ENCODE results near the gene SLC25A12. TPM values are rescaled to one million over a fixed set of nuclear protein-coding genes. Genes with fewer than 3 reads are reported as not detected.

SLC25A12 gene
- total and polyA plus RNA-seq, 2 experiments from 2014 or later = 15.1 to 17.6 TPM

GRCh38 chr2:171742760-171743159 is 151.3 kb downstream of the SLC25A12 start:
- Histone ChIP-seq H3K9me2 (ENCODE audit: insufficient read depth) (no peaks in the 10 kb centered on the region), H3K27ac (no peak overlapping the region), H3K4me1 (ENCODE audit: insufficient read depth) (peaks cover 12% of the 10 kb centered on the region; the same call in 1 of the 2 replicates), H3K27me3 (replicated peaks; ENCODE audit: insufficient read depth) (no peaks in the 10 kb centered on the region), H3K9ac (no peak overlapping the region), H3K4me2 (ENCODE audit: unreplicated experiment) (no peak overlapping the region), H4K20me1 (ENCODE audit: insufficient read depth) (no peaks in the 10 kb centered on the region), H3K36me3 (ENCODE audit: low read depth) (peaks cover 53% of the 10 kb centered on the region), H3K79me2 (ENCODE audit: insufficient read depth) (no peaks in the 10 kb centered on the region), H3K4me3 (no peak overlapping the region), H3K9me3 (ENCODE audit: low read depth) (no peaks in the 10 kb centered on the region), H3F3A (ENCODE audit: insufficient read depth) (peaks cover 19% of the 10 kb centered on the region), H2AFZ (no peak overlapping the region)
- 54 to 69% methylated on average over 1 of the region's 1 CpG for WGBS, 2 experiments (ENCODE audit: low coverage in 1 of 2, low lambda C conversion rate in 2 of 2, missing lambda C conversion rate in 2 of 2)
- DNase-seq = no peak
- in situ Hi-C loops (cut with MboI) = no loop called here
- no peak for TF ChIP-seq EZH2phosphoT487 (IDR thresholded peaks at IDR 0.05; ENCODE audit: insufficient read depth, low read depth)
- TF ChIP-seq EZH2 (IDR thresholded peaks at IDR 0.05; ENCODE audit: insufficient read depth, poor library complexity, severe bottlenecking) = no peak

DNA sequence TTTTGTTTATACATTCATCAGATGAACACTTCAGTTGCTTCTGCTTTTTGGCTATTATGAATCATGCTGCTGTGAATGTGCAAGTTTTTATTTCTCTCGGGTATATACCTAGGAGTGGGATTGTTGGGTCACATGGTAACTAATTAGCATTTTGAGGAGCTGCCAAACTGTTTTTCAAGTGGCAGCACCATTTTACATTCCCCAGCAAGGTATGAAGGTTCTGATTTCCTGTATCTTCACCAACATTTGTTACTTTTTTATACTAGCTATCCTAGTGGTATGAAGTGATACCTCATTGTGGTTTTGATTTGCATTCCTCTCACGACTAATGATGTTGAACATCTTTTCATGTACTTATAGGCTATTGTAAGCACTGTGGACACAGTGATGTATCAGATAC is 152.9 kb downstream of the SLC25A12 start:
- Histone ChIP-seq H3K4me3 (no peak overlapping the region), H3K36me3 (ENCODE audit: low read depth) (peaks cover 53% of the 10 kb centered on the region), H3K79me2 (ENCODE audit: insufficient read depth) (no peaks in the 10 kb centered on the region), H3K9me2 (ENCODE audit: insufficient read depth) (no peaks in the 10 kb centered on the region), H2AFZ (no peak overlapping the region), H3K9ac (no peak overlapping the region), H3K4me2 (ENCODE audit: unreplicated experiment) (no peak overlapping the region), H3K27ac (no peak overlapping the region; the same call in 1 of the 2 replicates), H3K27me3 (replicated peaks; ENCODE audit: insufficient read depth) (no peaks in the 10 kb centered on the region), H3K9me3 (ENCODE audit: low read depth) (no peaks in the 10 kb centered on the region), H3K4me1 (ENCODE audit: insufficient read depth) (peaks cover 12% of the 10 kb centered on the region; the same call in 1 of the 2 replicates), H3F3A (ENCODE audit: insufficient read depth) (peaks cover 19% of the 10 kb centered on the region), H4K20me1 (ENCODE audit: insufficient read depth) (no peaks in the 10 kb centered on the region)
- 38 to 41% methylated on average over 2 of the region's 2 CpGs for WGBS, 2 experiments (ENCODE audit: low coverage in 1 of 2, low lambda C conversion rate in 2 of 2, missing lambda C conversion rate in 2 of 2)
- no peak for TF ChIP-seq EZH2phosphoT487 (IDR thresholded peaks at IDR 0.05; ENCODE audit: insufficient read depth, low read depth)
- no peak for TF ChIP-seq EZH2 (IDR thresholded peaks at IDR 0.05; ENCODE audit: insufficient read depth, poor library complexity, severe bottlenecking)
- in situ Hi-C loops (cut with MboI) = no loop called here
- DNase-seq = peak; percentile 54

GRCh38 chr2:171735991-171736710 is 157.9 kb downstream of the SLC25A12 start:
- WGBS, 2 experiments (ENCODE audit: low coverage in 1 of 2, low lambda C conversion rate in 2 of 2, missing lambda C conversion rate in 2 of 2) = 93 to 96% methylated on average over 4 of the region's 4 CpGs
- Histone ChIP-seq H3K9ac (no peak overlapping the region), H3K36me3 (ENCODE audit: low read depth) (peaks cover 52% of the 10 kb centered on the region)

More at GRCh38 chr2:171735991-171736710, 157.9 kb downstream of the SLC25A12 start:
- no peak overlapping the region for H2AFZ ChIP-seq
- H3K4me3 ChIP-seq = no peak overlapping the region
- H3K9me3 ChIP-seq (ENCODE audit: low read depth) = no peaks in the 10 kb centered on the region
- no peak for DNase-seq
- no peak overlapping the region for H3K4me2 ChIP-seq (ENCODE audit: unreplicated experiment)
- H3K4me1 ChIP-seq (ENCODE audit: insufficient read depth) = peaks cover 6% of the 10 kb centered on the region; the same call in 1 of the 2 replicates
- in situ Hi-C loops (cut with MboI) = no loop called here
- no peaks in the 10 kb centered on the region for H3K9me2 ChIP-seq (ENCODE audit: insufficient read depth)
- TF ChIP-seq EZH2 (IDR thresholded peaks at IDR 0.05; ENCODE audit: insufficient read depth, poor library complexity, severe bottlenecking) (no peak), EZH2phosphoT487 (IDR thresholded peaks at IDR 0.05; ENCODE audit: insufficient read depth, low read depth) (no peak)
- 0 out of 2 replicates have a peak, but pooled peaks cover 9% of the 10 kb centered on the region for H3K79me2 ChIP-seq (ENCODE audit: insufficient read depth)
- H3F3A ChIP-seq (ENCODE audit: insufficient read depth) = peaks cover 13% of the 10 kb centered on the region
- H4K20me1 ChIP-seq (ENCODE audit: insufficient read depth) = no peaks in the 10 kb centered on the region; the same call in 1 of the 2 replicates
- H3K27me3 ChIP-seq (replicated peaks; ENCODE audit: insufficient read depth) = no peaks in the 10 kb centered on the region
- H3K27ac ChIP-seq = no peak overlapping the region

Small RNA genes lying within 50 kb of the gene (small RNA-seq; reads per million reads assigned to genes)
- not detected for gene RNU6-182P (ENCODE audit: low read depth, low replicate concordance)

Other genes starting within 250 kb of the SLC25A12 start
- 91.7 and 118 TPM in 2 replicates for gene DYNC1I2, start 206.8 kb downstream of the SLC25A12 start, total RNA-seq (2014; rRNA removed; shearing (Covaris generic))
- 74.3 and 76.7 TPM in 2 replicates for gene DYNC1I2, start 206.8 kb downstream of the SLC25A12 start, polyA plus RNA-seq (2016; fragmentation: Nextera tagmentation; extraction: Ambion mirVana)
- 43.6 and 56.6 TPM in 2 replicates for gene HAT1, start 28.2 kb upstream of the SLC25A12 start, total RNA-seq (2014; rRNA removed; shearing (Covaris generic))
- 96.2 and 100 TPM in 2 replicates for gene HAT1, start 28.2 kb upstream of the SLC25A12 start, polyA plus RNA-seq (2016; fragmentation: Nextera tagmentation; extraction: Ambion mirVana)
- gene METAP1D, start 105.7 kb upstream of the SLC25A12 start, total RNA-seq (2014; rRNA removed; shearing (Covaris generic)) = 3.8 and 4.1 TPM in 2 replicates
- 5.1 and 6.9 TPM in 2 replicates for gene METAP1D, start 105.7 kb upstream of the SLC25A12 start, polyA plus RNA-seq (2016; fragmentation: Nextera tagmentation; extraction: Ambion mirVana)
- gene DLX1, start 191.3 kb upstream of the SLC25A12 start, total RNA-seq (2014; rRNA removed; shearing (Covaris generic)) = 3.3 and 3.8 TPM in 2 replicates
- 7.9 and 9.5 TPM in 2 replicates for gene DLX1, start 191.3 kb upstream of the SLC25A12 start, polyA plus RNA-seq (2016; fragmentation: Nextera tagmentation; extraction: Ambion mirVana)
- gene DLX2, start 208.7 kb upstream of the SLC25A12 start, total RNA-seq (2014; rRNA removed; shearing (Covaris generic)) = 2.8 and 4.7 TPM in 2 replicates
- 6.0 and 6.8 TPM in 2 replicates for gene DLX2, start 208.7 kb upstream of the SLC25A12 start, polyA plus RNA-seq (2016; fragmentation: Nextera tagmentation; extraction: Ambion mirVana)